HT-29 (cell line): ENCODE results near the gene ASIC2. TPM values are rescaled to one million over a fixed set of nuclear protein-coding genes. Genes with fewer than 3 reads are reported as not detected.

Source experiments
- DNase-seq: peaks from one replicate; pipeline ENCODE4 v3.0.0-alpha.2; 2015; ENCODE audit warnings: low spot score
- total RNA-seq: library from RNA; depleted of rRNA; stranded (reverse); fragments of >200 nt; shearing (Covaris generic); gene quantifications from 2 replicates; pipeline ENCODE4 v1.2.3, GENCODE V29; 2014

Gene ASIC2
- total RNA-seq, 1 experiment from 2014 or later: not detected

GRCh38 chr17:33113991-33114370 lies 179.1 kb downstream of the ASIC2 start:
- no peak for DNase-seq

GRCh38 chr17:33113276-33113990 lies 179.7 kb downstream of the ASIC2 start:
- no peak for DNase-seq

GRCh38 chr17:33112763-33113162 lies 180.3 kb downstream of the ASIC2 start:
- no peak for DNase-seq

GRCh38 chr17:33109336-33110072 lies 183.6 kb downstream of the ASIC2 start:
- DNase-seq: no peak

- DNase-seq: no peak
Measured at GRCh38 chr17:33106525-33107165, 186.4 kb downstream of the ASIC2 start.

GRCh38 chr17:33105911-33106310 lies 187.2 kb downstream of the ASIC2 start:
- no peak for DNase-seq

- DNase-seq: no peak
Measured at GRCh38 chr17:33099906-33100305, 193.2 kb downstream of the ASIC2 start.

- no peak for DNase-seq
Measured at GRCh38 chr17:33099252-33099651, 193.8 kb downstream of the ASIC2 start.

- DNase-seq: no peak
Measured at GRCh38 chr17:33097411-33097810, 195.7 kb downstream of the ASIC2 start.

- no peak for DNase-seq
Measured at GRCh38 chr17:33096161-33096560, 196.9 kb downstream of the ASIC2 start.

- DNase-seq: no peak
Measured at GRCh38 chr17:33091271-33091670, 201.8 kb downstream of the ASIC2 start.

- no peak for DNase-seq
Measured at GRCh38 chr17:33090806-33091205, 202.3 kb downstream of the ASIC2 start.

GRCh38 chr17:33086878-33087277 lies 206.2 kb downstream of the ASIC2 start:
- DNase-seq: no peak

- no peak for DNase-seq
Measured at GRCh38 chr17:33086041-33086440, 207.1 kb downstream of the ASIC2 start.

- no peak for DNase-seq
Measured at GRCh38 chr17:33085256-33085655, 207.8 kb downstream of the ASIC2 start.

GRCh38 chr17:33084755-33085154 lies 208.3 kb downstream of the ASIC2 start:
- DNase-seq: no peak

GRCh38 chr17:33082529-33083173 lies 210.4 kb downstream of the ASIC2 start:
- no peak for DNase-seq

- DNase-seq: no peak
Measured at GRCh38 chr17:33080091-33080490, 213.0 kb downstream of the ASIC2 start.

GRCh38 chr17:33079201-33079600 lies 213.9 kb downstream of the ASIC2 start:
- DNase-seq: no peak

GRCh38 chr17:33076979-33077378 lies 216.1 kb downstream of the ASIC2 start:
- DNase-seq: no peak

- no peak for DNase-seq
Measured at GRCh38 chr17:33073416-33073815, 219.7 kb downstream of the ASIC2 start.
